Activated CD4-positive, alpha-beta T cell treated with anti-CD3 and anti-CD28 coated beads for 36 hours (primary cell): ENCODE measurements around the gene SCN3A. TPM values are rescaled to one million over a fixed set of nuclear protein-coding genes. Genes with fewer than 3 reads are reported as not detected.

Source experiments
- ATAC-seq: fragments of 200-7000 bp; cut with Tn5 transposase; one replicate; pipeline ENCODE4 v1.10.0; 2021; ENCODE audit warnings: mild to moderate bottlenecking, moderate library complexity
- CTCF ChIA-PET: fragments of 350-600 bp; sonication (Branson Sonifier 250); formaldehyde crosslinking; loops from one replicate; lab custom pipeline; 2021; ENCODE audit warnings: antibody characterized with exemption; lab: Charles Lee
- POLR2A ChIA-PET: fragments of 350-600 bp; sonication (Branson Sonifier 250); formaldehyde crosslinking; loops from one replicate; lab custom pipeline; 2021; ENCODE audit warnings: antibody characterized with exemption, inconsistent platforms; lab: Charles Lee
- DNase-seq: peaks from one replicate; pipeline ENCODE4 v3.0.0-alpha.2; 2020
- H3K27ac Mint-ChIP-seq: one replicate; pipeline ENCODE4 v1.8.0; 2021; ENCODE audit warnings: mixed read lengths
- H3K27me3 Mint-ChIP-seq: one replicate; pipeline ENCODE4 v1.8.0; 2021; ENCODE audit warnings: mixed read lengths
- H3K36me3 Mint-ChIP-seq: one replicate; pipeline ENCODE4 v1.8.0; 2021; ENCODE audit warnings: low read depth, mixed read lengths
- H3K4me1 Mint-ChIP-seq: one replicate; pipeline ENCODE4 v1.8.0; 2021; ENCODE audit warnings: mixed read lengths
- H3K4me3 Mint-ChIP-seq: one replicate; pipeline ENCODE4 v1.8.0; 2021; ENCODE audit warnings: mild to moderate bottlenecking, moderate library complexity, mixed read lengths
- H3K9me3 Mint-ChIP-seq: one replicate; pipeline ENCODE4 v1.8.0; 2021; ENCODE audit warnings: low read depth, mixed read lengths
- intact Hi-C, 2 experiments: fragments of 100-400 bp; cut with DNase I in 1 of 2; cut with micrococcal nuclease in 1 of 2; formaldehyde crosslinking; loops; one replicate each; pipeline versions ENCODE4 v1.14.2 to v1.15.1; 2022 to 2024; cut with DNase I, micrococcal nuclease
- total RNA-seq, 2 experiments: library from RNA; stranded (reverse); gene quantifications; one replicate each; pipeline ENCODE4 v1.2.3, GENCODE V29; 2021

Gene SCN3A
- total RNA-seq, 2 experiments from 2014 or later: 0.23 to 0.30 TPM

DNA sequence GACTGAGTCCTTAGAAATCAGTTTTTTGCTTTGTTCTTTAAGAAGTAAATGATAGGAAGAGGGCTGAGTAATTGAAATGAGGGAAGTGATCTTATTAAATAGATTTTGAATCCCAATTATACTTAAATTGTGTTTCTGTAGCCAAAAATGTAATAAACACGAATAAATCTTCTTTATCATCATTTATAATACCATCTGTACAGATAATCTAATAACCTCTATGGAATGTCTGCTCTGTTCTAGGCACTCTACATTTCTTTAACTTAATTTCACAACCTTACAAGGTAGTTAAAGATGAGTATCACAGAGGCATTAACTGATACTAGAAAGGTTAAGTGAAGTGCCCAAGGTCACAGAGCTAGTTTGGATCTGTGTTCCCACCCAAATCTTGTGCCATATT lies 21.1 kb upstream of the SCN3A start:
- no peak for ATAC-seq

DNA sequence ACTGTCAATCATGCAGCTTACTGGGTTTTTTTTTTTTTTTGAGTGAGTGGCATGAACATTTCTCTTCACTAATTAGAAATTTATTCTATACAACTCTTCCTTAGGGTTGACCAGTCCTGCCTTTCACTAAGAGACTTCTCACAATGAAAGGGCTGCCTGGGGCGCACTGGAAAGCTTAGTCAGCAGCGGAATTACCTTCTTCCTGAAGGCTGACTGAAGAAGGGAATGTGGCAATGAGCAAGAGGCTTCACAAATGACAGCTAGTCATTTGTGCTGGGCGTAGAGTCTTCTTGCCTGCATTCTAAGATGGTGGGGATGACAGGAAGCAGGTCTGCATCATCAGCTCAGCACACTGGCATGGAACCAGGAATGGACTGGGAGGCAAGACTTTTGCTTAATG lies 15.6 kb upstream of the SCN3A start:
- POLR2A ChIA-PET: no interaction called here
- H3K27me3 Mint-ChIP-seq: no peaks in the 10 kb centered on the region
- intact Hi-C loops: no loop called here
- no peaks in the 10 kb centered on the region for H3K9me3 Mint-ChIP-seq
- no peak overlapping the region for H3K27ac Mint-ChIP-seq
- H3K36me3 Mint-ChIP-seq: no peaks in the 10 kb centered on the region
- CTCF ChIA-PET: interaction anchor here (0.7 to 1.9 kb wide), 2 partner anchors 15 to 17 kb away, joined by 4 to 6 read pairs; partner anchors contain the start of gene SCN3A
- H3K4me1 Mint-ChIP-seq: no peaks in the 10 kb centered on the region
- H3K4me3 Mint-ChIP-seq: no peak overlapping the region
- no peak for ATAC-seq
- no peak for DNase-seq

More for the DNA sequence above, 21.1 kb upstream of the SCN3A start:
- H3K4me1 Mint-ChIP-seq: no peaks in the 10 kb centered on the region
- H3K36me3 Mint-ChIP-seq: no peaks in the 10 kb centered on the region
- intact Hi-C loops: no loop called here
- H3K27ac Mint-ChIP-seq: no peak overlapping the region
- no peak overlapping the region for H3K4me3 Mint-ChIP-seq
- ChIA-PET CTCF (no interaction called here), POLR2A (no interaction called here)
- H3K9me3 Mint-ChIP-seq: no peaks in the 10 kb centered on the region
- DNase-seq: no peak
- no peaks in the 10 kb centered on the region for H3K27me3 Mint-ChIP-seq

DNA sequence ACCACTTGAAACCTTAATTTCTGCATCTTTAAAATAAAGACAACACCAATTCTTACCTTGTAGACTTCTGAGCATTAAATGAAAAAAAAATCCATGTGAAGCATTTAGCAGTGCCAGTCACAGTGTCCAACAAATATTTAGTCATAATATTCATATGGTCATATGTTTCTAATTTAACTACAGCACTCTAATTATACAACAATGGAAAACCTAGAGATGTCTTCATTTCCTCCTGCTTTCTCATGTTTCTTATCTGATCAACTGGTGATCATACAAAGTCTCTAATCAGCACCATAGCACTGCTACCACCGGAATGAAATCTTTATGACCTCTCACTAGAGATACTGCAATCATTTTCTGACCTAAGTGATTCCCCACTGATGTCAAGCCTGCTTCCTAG lies 10.2 kb upstream of the SCN3A start:
- H3K36me3 Mint-ChIP-seq: no peaks in the 10 kb centered on the region
- H3K4me1 Mint-ChIP-seq: no peaks in the 10 kb centered on the region
- H3K9me3 Mint-ChIP-seq: no peaks in the 10 kb centered on the region
- intact Hi-C loops: no loop called here
- ATAC-seq (no peak), DNase-seq (no peak)
- no peak overlapping the region for H3K27ac Mint-ChIP-seq
- no peaks in the 10 kb centered on the region for H3K27me3 Mint-ChIP-seq
- CTCF ChIA-PET: no interaction called here
- POLR2A ChIA-PET: no interaction called here
- H3K4me3 Mint-ChIP-seq: no peak overlapping the region

DNA sequence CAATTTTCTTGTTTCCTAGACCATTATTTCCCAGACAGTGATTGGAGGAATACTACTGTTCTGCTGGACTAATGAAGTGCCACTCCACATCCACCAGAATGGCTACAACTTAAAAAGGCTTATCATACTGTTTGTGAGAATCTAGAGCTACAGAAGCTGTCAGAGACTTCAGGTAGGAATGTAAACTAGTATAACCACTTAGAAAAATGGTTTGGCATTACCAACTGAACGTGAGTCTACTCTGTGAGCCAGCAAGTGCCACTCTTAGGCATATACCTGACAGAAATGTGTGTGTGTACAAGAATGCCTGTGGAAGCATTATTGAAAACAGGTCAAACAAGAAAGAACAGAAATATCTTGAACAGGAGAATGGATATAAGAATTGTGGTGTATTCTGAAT lies 4.2 kb upstream of the SCN3A start:
- ChIA-PET CTCF (interaction anchor here (0.6 to 1.0 kb wide), 3 partner anchors 9 to 54 kb away, joined by 3 read pairs; no protein-coding TSS in a partner anchor), POLR2A (no interaction called here)
- ATAC-seq (no peak), DNase-seq (no peak)
- intact Hi-C loops: loop anchor here in 1 of 2 experiments (10.0 kb wide), 1 partner anchor 473 kb away; no protein-coding TSS in a partner anchor
- Mint-ChIP-seq H3K36me3 (no peaks in the 10 kb centered on the region), H3K4me3 (no peak overlapping the region), H3K27ac (no peak overlapping the region), H3K9me3 (no peaks in the 10 kb centered on the region), H3K4me1 (no peaks in the 10 kb centered on the region), H3K27me3 (peaks cover 2% of the 10 kb centered on the region)

DNA sequence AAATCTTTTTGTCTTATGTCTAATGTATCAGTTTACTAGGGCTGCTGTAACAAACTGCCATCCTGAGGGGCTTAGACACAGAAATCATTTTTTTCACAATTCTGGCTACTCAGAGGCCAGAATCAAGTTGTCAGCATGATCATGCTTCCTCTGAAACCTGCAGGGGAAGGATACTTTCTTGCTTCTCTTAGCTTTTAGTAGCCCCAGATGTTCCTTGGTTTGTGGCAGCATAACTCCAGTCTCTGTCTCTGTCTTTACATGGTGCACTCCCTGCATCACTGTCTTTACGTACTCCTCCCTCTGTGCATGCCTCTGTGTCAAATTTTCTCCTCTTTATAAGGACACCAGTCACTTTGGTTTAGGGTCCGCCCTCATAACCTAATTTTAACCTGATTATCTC lies 2.0 kb upstream of the SCN3A start:
- no peak for ATAC-seq
- no peaks in the 10 kb centered on the region for H3K36me3 Mint-ChIP-seq
- H3K4me3 Mint-ChIP-seq: no peak overlapping the region
- no peak overlapping the region for H3K27ac Mint-ChIP-seq
- POLR2A ChIA-PET: no interaction called here
- CTCF ChIA-PET: interaction anchor here (0.7 kb wide), 1 partner anchor 198 kb away, joined by 3 read pairs; no protein-coding TSS in a partner anchor
- H3K9me3 Mint-ChIP-seq: no peaks in the 10 kb centered on the region
- no peak for DNase-seq
- H3K27me3 Mint-ChIP-seq: peaks cover 2% of the 10 kb centered on the region
- intact Hi-C loops: loop anchor here (2.0 to 10.0 kb wide), 3 partner anchors 213 to 471 kb away; no protein-coding TSS in a partner anchor
- H3K4me1 Mint-ChIP-seq: no peaks in the 10 kb centered on the region

DNA sequence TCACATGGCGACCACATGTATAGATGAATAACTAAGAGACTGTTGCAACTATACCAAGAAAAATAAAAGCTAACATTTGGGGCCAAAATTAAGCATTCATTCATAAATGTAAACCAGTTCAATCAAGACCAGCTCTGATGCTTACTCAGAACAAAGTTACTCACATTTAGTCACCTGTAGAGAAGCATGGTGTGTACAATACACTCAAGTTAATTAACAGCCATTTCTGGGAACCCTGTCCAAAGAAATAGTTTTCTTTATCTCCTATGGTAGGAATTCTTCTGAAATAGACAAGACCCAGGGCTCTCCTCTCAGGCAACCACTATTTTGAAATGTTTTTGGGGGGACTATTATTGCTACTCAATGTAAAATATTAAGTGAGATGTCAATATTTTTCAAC lies 1.6 kb downstream of the SCN3A start:
- ATAC-seq: no peak
- Mint-ChIP-seq H3K36me3 (no peaks in the 10 kb centered on the region), H3K4me1 (no peaks in the 10 kb centered on the region), H3K27me3 (peaks cover 2% of the 10 kb centered on the region), H3K27ac (no peak overlapping the region), H3K9me3 (no peaks in the 10 kb centered on the region), H3K4me3 (no peak overlapping the region)
- intact Hi-C loops: loop anchor here (5.0 to 10.0 kb wide), 3 partner anchors 60 to 467 kb away; no protein-coding TSS in a partner anchor
- DNase-seq: no peak
- POLR2A ChIA-PET: no interaction called here
- CTCF ChIA-PET: interaction anchor here (1.0 to 4.1 kb wide), 2 partner anchors 77 to 186 kb away, joined by 3 to 41 read pairs; no protein-coding TSS in a partner anchor

DNA sequence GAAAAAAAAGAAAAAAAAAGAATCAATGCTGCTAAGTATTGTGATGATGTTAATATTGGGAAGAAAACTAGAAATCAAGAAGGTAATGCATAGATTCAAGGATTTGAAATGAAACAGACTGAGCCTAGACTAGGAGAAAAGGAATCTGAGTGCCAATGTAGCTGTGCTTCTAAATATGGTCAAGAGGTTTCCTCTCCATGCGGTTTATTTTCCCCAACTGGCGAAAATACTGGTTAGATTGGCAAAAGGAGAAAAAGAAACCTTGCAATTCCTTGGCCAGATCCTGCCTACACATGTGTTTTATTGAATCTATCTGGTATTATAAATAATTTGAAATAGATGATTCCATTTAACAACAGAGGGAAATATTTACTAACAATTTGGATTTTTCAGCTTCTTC lies 5.7 kb downstream of the SCN3A start:
- intact Hi-C loops: no loop called here
- Mint-ChIP-seq H3K9me3 (no peaks in the 10 kb centered on the region), H3K36me3 (no peaks in the 10 kb centered on the region), H3K27ac (no peak overlapping the region), H3K27me3 (no peaks in the 10 kb centered on the region), H3K4me1 (no peaks in the 10 kb centered on the region), H3K4me3 (no peak overlapping the region)
- POLR2A ChIA-PET: no interaction called here
- CTCF ChIA-PET: no interaction called here
- ATAC-seq (no peak), DNase-seq (no peak)

DNA sequence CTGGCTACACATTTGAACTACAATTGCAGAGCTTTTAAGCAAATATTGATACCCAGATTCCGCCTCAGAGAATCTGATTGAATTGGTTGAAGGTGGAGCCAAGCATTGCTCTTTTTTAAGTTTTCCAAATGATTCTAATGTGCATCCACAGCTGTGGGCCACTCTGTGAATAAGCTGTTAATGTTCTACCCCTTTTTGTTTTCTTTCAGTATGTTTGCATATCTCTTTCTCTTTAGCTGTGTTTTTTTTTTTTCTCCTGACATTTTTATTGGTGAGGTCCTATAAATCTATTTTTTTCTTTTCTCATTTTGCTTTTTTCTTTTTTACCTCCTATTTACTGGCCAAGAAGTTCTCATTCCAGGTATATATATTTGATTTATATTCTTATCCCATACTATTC lies 6.5 kb downstream of the SCN3A start:
- no peaks in the 10 kb centered on the region for H3K27me3 Mint-ChIP-seq
- CTCF ChIA-PET: no interaction called here

DNA sequence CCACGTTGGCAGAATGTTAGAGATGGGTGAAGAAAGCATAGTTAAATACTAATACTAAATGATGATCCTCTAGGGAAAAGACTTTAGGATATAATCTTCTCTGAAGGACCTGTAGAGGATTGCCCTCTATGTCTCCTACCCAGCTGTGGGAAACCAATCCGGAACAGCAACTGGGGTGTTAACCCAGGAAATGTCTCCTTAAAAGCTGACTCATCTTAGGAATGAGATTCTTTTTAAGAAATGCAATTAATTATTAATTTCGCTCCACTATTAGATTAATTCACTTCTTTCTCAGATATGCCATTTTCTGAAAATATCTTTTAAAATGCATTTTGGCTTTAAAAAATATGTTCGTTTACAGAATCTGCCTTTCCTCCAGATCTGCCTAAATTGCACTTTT lies 7.4 kb downstream of the SCN3A start:
- no peak for DNase-seq
- intact Hi-C loops: no loop called here
- no peaks in the 10 kb centered on the region for H3K27me3 Mint-ChIP-seq

More for the DNA sequence above, 6.5 kb downstream of the SCN3A start:
- Mint-ChIP-seq H3K9me3 (no peaks in the 10 kb centered on the region), H3K36me3 (no peaks in the 10 kb centered on the region), H3K4me1 (no peaks in the 10 kb centered on the region), H3K27ac (no peak overlapping the region), H3K4me3 (no peak overlapping the region)
- no peak for DNase-seq
- POLR2A ChIA-PET: no interaction called here
- intact Hi-C loops: no loop called here
- no peak for ATAC-seq

DNA sequence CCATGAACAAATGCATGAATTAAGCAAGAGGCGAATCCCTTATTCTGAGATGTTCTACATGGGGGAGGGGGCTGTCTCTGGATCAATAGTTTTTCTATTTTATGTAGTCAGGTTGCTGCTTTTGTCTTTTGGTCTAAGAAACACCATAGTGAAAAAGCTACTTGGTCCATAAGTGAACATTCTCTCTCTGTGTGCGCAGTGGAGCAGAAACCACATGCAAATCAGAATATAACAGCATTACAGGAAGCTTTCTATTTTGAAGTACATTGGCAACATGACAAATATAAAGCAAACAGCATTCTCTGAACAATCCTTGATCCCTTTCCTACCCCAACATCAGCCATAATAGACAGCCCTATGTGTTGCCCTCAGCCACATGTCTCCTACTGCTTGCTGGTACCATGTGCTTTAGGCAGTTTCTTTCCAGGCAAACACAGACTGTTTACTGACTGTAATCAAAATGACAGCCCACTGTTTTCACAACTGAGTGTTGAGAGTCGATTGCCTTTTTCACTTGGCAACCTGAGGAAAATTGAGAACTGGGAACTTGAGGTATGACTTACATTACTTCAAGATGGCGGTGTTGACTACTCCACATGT lies 10.6 kb downstream of the SCN3A start:
- ChIA-PET CTCF (no interaction called here), POLR2A (no interaction called here)
- Mint-ChIP-seq H3K27ac (no peak overlapping the region), H3K4me1 (no peaks in the 10 kb centered on the region), H3K36me3 (no peaks in the 10 kb centered on the region), H3K27me3 (no peaks in the 10 kb centered on the region), H3K9me3 (no peaks in the 10 kb centered on the region), H3K4me3 (no peak overlapping the region)
- intact Hi-C loops: no loop called here
- no peak for ATAC-seq
- DNase-seq: no peak

More for the DNA sequence above, 7.4 kb downstream of the SCN3A start:
- Mint-ChIP-seq H3K4me3 (no peak overlapping the region), H3K27ac (no peak overlapping the region), H3K9me3 (no peaks in the 10 kb centered on the region), H3K4me1 (no peaks in the 10 kb centered on the region), H3K36me3 (no peaks in the 10 kb centered on the region)
- ChIA-PET POLR2A (no interaction called here), CTCF (no interaction called here)
- no peak for ATAC-seq

DNA sequence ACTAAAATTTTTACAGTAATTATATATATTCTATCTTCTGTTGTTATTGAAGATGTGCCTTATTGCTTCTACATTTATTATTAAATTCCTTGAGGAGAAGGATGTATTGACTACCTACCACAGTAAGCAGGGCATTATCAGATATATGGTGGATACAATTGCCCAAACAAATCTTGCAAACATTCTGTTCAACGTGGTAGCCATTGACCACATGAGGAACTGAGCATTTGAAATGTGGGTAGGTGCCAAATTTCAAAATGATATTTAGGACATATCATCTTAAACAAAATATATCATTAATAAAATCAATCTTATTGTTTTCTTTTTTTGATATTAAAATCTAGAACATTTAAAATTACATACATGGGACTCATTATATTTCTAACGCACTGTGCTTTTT lies 11.1 kb downstream of the SCN3A start:
- no peaks in the 10 kb centered on the region for H3K9me3 Mint-ChIP-seq
- CTCF ChIA-PET: no interaction called here
- POLR2A ChIA-PET: no interaction called here
- intact Hi-C loops: no loop called here
- H3K36me3 Mint-ChIP-seq: no peaks in the 10 kb centered on the region
- no peaks in the 10 kb centered on the region for H3K4me1 Mint-ChIP-seq
- H3K4me3 Mint-ChIP-seq: no peak overlapping the region
- ATAC-seq: no peak
- no peak for DNase-seq
- no peak overlapping the region for H3K27ac Mint-ChIP-seq
- no peaks in the 10 kb centered on the region for H3K27me3 Mint-ChIP-seq

DNA sequence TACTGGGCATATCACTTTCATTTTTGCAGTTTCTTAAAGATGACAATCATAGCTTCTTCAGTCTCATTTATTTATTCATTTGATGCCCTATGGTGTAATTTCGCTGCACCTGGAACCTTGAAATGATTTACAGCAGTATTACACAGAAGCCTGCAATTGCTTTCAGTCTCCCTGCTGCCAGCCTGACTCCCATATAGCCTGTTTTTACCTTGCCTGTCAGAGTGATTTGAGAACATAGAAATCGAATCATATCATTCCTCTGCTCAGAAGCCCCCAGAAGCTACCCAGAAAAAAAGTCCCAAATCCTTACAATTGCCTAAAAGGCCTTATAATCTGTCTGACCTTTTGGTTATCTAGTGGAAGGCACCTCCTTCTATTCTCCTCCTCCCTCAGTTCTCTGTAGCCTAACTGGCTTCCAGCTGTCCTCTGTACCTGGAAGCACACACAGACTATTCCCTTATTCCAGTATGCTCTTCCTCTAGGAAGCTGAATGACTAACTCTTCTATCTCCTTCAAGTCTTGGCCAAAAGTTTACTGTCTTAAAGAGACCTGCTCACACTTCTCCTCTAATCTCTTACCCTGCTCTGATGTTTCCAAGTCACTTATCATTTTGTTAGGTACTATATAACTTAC lies 12.6 kb downstream of the SCN3A start:
- no peaks in the 10 kb centered on the region for H3K36me3 Mint-ChIP-seq
- DNase-seq: no peak
- intact Hi-C loops: no loop called here
- ATAC-seq: no peak
- H3K27me3 Mint-ChIP-seq: no peaks in the 10 kb centered on the region
- ChIA-PET CTCF (interaction anchor here (1.1 kb wide), 1 partner anchor 13 kb away, joined by 3 read pairs; the partner anchor contains the start of gene SCN3A), POLR2A (no interaction called here)
- H3K9me3 Mint-ChIP-seq: no peaks in the 10 kb centered on the region
- H3K27ac Mint-ChIP-seq: no peak overlapping the region
- no peak overlapping the region for H3K4me3 Mint-ChIP-seq
- no peaks in the 10 kb centered on the region for H3K4me1 Mint-ChIP-seq
